ENCODE data around the gene RALGPS1. TPM values are rescaled to one million over a fixed set of nuclear protein-coding genes. Genes with fewer than 3 reads are reported as not detected.

Gene RALGPS1
- total RNA-seq, 4 donors from 2014 or later = 2.2 to 10.3 (median 5.4) TPM

DNA sequence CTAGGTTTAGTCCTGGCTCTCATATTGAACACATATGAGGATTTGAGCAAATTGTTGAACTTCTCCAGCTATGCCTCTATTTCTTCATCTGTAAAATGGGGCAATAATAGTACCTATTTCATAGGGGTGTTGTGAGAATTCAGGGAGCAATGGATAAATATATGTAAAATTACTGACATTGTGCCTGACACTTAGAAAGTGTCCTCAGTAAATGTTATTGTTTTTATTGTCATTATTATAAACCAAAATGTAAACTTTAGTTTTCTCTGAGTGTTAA lies 106.2 kb downstream of the RALGPS1 start:
- in situ Hi-C loops (cut with MboI; ENCODE audit: low sequenced_read_pairs in 4 of 4) = no loop called here
- Histone ChIP-seq H3K27ac (peak overlapping the region; percentile 74 to 81 (median 79)), H3K27me3 (no peaks in the 10 kb centered on the region), H3K36me3 (no peaks in the 10 kb centered on the region), H3K9me3 (no peaks in the 10 kb centered on the region), H3K4me3 (no peak overlapping the region), H3K4me1 (peaks cover 26 to 41% of the 10 kb centered on the region in 2 donors)
- ATAC-seq (no peak), DNase-seq (no peak)
- intact Hi-C loops (cut with DNase I; ENCODE audit: low total_unique reads) = loop anchor here (2.0 to 5.0 kb wide), 2 partner anchors 36 to 167 kb away; no protein-coding TSS in a partner anchor
- TF ChIP-seq, protein P1, sequence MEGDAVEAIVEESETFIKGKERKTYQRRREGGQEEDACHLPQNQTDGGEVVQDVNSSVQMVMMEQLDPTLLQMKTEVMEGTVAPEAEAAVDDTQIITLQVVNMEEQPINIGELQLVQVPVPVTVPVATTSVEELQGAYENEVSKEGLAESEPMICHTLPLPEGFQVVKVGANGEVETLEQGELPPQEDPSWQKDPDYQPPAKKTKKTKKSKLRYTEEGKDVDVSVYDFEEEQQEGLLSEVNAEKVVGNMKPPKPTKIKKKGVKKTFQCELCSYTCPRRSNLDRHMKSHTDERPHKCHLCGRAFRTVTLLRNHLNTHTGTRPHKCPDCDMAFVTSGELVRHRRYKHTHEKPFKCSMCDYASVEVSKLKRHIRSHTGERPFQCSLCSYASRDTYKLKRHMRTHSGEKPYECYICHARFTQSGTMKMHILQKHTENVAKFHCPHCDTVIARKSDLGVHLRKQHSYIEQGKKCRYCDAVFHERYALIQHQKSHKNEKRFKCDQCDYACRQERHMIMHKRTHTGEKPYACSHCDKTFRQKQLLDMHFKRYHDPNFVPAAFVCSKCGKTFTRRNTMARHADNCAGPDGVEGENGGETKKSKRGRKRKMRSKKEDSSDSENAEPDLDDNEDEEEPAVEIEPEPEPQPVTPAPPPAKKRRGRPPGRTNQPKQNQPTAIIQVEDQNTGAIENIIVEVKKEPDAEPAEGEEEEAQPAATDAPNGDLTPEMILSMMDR (IDR thresholded peaks at IDR 0.05 in 4 of 5, conservative IDR thresholded peaks at IDR 0.05 in 1 of 5) = no peak
- no peak for TF ChIP-seq POLR2A (IDR thresholded peaks at IDR 0.05)

DNA sequence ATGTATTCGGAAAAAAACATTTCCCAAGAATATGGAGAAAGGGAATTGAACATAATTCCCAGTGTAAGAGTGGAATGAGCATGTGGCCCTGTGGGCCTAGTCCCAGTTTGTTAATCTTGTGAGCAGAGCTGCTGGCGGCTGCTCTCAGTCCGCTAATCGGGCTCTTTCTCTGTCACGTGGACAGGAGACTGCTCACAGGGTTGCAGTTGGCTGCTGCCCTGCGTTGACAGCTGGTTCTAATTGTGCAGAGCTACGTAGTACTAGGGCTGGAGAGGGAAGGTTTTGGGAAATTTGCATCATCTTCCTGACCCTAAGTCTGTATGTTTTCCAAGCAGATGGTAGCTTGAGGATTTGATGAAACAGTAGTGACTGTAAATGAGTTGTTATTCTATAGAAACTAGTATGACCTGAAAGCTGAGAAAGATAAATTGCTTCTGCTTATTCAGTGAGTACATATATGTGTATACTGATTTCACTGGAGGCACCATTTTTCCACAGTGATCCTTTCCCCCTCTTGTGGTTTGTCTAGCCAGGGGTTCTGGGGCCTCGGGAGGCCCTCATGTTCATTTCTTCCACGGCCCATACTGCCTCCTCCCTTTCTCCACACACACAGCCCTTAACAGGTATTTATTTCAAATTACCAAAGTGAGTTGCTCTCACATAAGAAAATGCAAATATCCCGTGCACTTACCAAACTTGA lies 107.2 kb downstream of the RALGPS1 start:
- peaks cover 26 to 41% of the 10 kb centered on the region in 2 donors for H3K4me1 ChIP-seq
- intact Hi-C loops (cut with DNase I; ENCODE audit: low total_unique reads) = loop anchor here (2.0 to 5.0 kb wide), 2 partner anchors 37 to 165 kb away; no protein-coding TSS in a partner anchor
- ATAC-seq = peak; percentile 94 to 98

DNA sequence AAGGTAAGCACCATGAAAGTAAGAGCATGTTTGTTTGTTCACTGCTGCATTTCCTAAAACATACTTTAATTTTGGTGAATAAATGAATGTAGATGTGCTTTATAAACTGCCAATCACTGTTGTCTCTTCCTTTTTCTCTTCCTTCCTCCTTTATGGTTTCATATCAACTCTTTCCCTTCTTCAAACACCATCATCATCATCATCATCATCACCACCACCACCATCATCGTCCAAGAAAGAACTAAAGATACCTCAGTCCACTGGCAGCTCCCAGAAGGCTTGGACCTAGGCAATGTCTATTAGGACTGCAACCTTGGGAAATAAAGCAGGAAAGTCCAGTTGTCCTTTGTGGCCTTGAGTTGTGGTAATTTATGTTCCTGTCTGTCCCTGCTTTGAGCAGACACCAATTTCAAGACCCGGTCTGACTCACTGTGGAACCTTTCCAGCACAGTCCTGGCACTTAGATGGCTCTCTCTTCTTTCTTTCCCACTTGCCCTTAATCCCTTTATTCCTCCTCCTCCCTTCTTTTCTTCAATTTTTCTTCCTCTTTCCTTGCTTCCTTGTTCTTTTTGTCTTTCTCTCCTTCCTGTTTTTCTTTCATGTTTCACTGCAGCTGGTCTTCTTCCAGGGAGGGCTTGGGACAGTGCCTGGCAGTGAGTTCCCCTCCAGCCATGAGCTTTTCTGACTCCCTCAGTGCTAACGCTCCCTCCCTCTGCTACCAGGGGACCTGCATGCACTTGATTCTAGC lies 108.5 kb downstream of the RALGPS1 start:
- TF ChIP-seq, protein P1 (IDR thresholded peaks at IDR 0.05 in 4 of 5, conservative IDR thresholded peaks at IDR 0.05 in 1 of 5) = no peak
- TF ChIP-seq POLR2A (IDR thresholded peaks at IDR 0.05) = no peak
- in situ Hi-C loops (cut with MboI; ENCODE audit: low sequenced_read_pairs in 4 of 4) (no loop called here), intact Hi-C loops (cut with DNase I; ENCODE audit: low total_unique reads) (loop anchor here (5.0 kb wide), 1 partner anchor 164 kb away; no protein-coding TSS in a partner anchor)

More for the DNA sequence above, 107.2 kb downstream of the RALGPS1 start:
- H3K27ac ChIP-seq = peak overlapping the region; percentile 74 to 81 (median 79)
- in situ Hi-C loops (cut with MboI; ENCODE audit: low sequenced_read_pairs in 4 of 4) = no loop called here
- no peaks in the 10 kb centered on the region for H3K27me3 ChIP-seq
- TF ChIP-seq POLR2A (IDR thresholded peaks at IDR 0.05) = no peak
- TF ChIP-seq, protein P1 (IDR thresholded peaks at IDR 0.05 in 4 of 5, conservative IDR thresholded peaks at IDR 0.05 in 1 of 5) = no peak
- no peaks in the 10 kb centered on the region for H3K36me3 ChIP-seq
- DNase-seq = peak; percentile 92 to 94
- no peak overlapping the region for H3K4me3 ChIP-seq
- H3K9me3 ChIP-seq = no peaks in the 10 kb centered on the region

DNA sequence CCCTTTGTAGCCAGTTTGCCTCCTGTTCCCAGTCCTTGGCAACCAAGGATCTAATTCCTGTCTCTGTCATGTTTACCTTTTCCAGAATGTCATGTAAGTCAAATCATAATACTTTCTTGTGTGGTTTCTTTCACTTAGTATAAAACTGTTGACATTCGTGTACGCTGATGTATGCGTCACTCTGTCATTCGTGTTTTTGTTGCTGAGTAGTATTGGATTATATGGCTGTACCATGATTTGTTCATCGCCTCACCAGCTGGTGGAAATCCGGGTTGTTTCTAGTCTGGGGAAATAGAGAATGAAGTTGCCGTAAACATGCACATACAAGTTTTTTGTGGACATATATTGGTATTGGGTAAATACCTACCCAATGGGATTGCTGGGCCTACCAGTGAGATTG lies 110.5 kb downstream of the RALGPS1 start:
- H3K4me1 ChIP-seq = peaks cover 26 to 41% of the 10 kb centered on the region in 2 donors
- in situ Hi-C loops (cut with MboI; ENCODE audit: low sequenced_read_pairs in 4 of 4) = no loop called here
- no peak for DNase-seq
- H3K36me3 ChIP-seq = no peaks in the 10 kb centered on the region
- H3K27ac ChIP-seq = peak overlapping the region in 3 of 4 donors; percentile 74 to 81 (median 79)
- TF ChIP-seq, protein P1 (IDR thresholded peaks at IDR 0.05 in 4 of 5, conservative IDR thresholded peaks at IDR 0.05 in 1 of 5) = no peak
- no peak for TF ChIP-seq POLR2A (IDR thresholded peaks at IDR 0.05)
- H3K9me3 ChIP-seq = no peaks in the 10 kb centered on the region
- H3K27me3 ChIP-seq = no peaks in the 10 kb centered on the region
- no peak for ATAC-seq
- intact Hi-C loops (cut with DNase I; ENCODE audit: low total_unique reads) = no loop called here
- no peak overlapping the region for H3K4me3 ChIP-seq

More for the DNA sequence above, 108.5 kb downstream of the RALGPS1 start:
- H3K27ac ChIP-seq = peak overlapping the region; percentile 74 to 81 (median 79)
- peaks cover 26 to 41% of the 10 kb centered on the region in 2 donors for H3K4me1 ChIP-seq
- ATAC-seq = peak; percentile 25 to 60
- H3K4me3 ChIP-seq = no peak overlapping the region
- no peaks in the 10 kb centered on the region for H3K36me3 ChIP-seq
- peak; percentile 35 to 67 for DNase-seq
- H3K9me3 ChIP-seq = no peaks in the 10 kb centered on the region
- no peaks in the 10 kb centered on the region for H3K27me3 ChIP-seq

All from gastrocnemius medialis (tissue), 4 donors.